PC-9 (cell line): ENCODE results near the gene ZNF219.

Experiments
- EZH2 ChIP-seq: fragments of 200-600 bp; sonication (generic); IDR thresholded peaks from 2 replicates; pipeline ENCODE4 v1.8.0; 2017; ENCODE audit warnings: antibody characterized with exemption, low read depth
- TF ChIP-seq, protein P1 (sequence below): fragments of 200-600 bp; sonication (generic); conservative IDR thresholded peaks from 2 replicates; pipeline ENCODE4 v1.6.1; 2017; ENCODE audit warnings: mixed run types, antibody characterized with exemption, mild to moderate bottlenecking, moderate library complexity

GRCh38 chr14:21100931-21101330 lies 2.5 kb upstream of the ZNF219 start, which contains the start of gene TMEM253:
- TF ChIP-seq, protein P1, sequence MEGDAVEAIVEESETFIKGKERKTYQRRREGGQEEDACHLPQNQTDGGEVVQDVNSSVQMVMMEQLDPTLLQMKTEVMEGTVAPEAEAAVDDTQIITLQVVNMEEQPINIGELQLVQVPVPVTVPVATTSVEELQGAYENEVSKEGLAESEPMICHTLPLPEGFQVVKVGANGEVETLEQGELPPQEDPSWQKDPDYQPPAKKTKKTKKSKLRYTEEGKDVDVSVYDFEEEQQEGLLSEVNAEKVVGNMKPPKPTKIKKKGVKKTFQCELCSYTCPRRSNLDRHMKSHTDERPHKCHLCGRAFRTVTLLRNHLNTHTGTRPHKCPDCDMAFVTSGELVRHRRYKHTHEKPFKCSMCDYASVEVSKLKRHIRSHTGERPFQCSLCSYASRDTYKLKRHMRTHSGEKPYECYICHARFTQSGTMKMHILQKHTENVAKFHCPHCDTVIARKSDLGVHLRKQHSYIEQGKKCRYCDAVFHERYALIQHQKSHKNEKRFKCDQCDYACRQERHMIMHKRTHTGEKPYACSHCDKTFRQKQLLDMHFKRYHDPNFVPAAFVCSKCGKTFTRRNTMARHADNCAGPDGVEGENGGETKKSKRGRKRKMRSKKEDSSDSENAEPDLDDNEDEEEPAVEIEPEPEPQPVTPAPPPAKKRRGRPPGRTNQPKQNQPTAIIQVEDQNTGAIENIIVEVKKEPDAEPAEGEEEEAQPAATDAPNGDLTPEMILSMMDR: no peak
- no peak for TF ChIP-seq EZH2
